Trophoblast cell (in vitro differentiated cells and primary cell): ENCODE measurements around the gene TGFBR3L.

Source experiments
- DNase-seq, 2 donors: peaks; one replicate each; pipeline ENCODE4 v3.0.0-alpha.2; 2016
- H2AFZ ChIP-seq: 2 replicates; pipeline ENCODE4 v1.6.1; 2013; ENCODE audit warnings: low read length, moderate library complexity, mild to moderate bottlenecking; ENCODE audit not compliant: insufficient read depth, poor library complexity
- H2AK5ac ChIP-seq: 2 replicates; pipeline ENCODE4 v1.6.1; 2013; ENCODE audit warnings: mild to moderate bottlenecking, low read length
- H2BK120ac ChIP-seq: 2 replicates; pipeline ENCODE4 v1.6.1; 2013; ENCODE audit warnings: low read length, mild to moderate bottlenecking, moderate library complexity; ENCODE audit not compliant: insufficient read depth, poor library complexity
- H2BK12ac ChIP-seq: 2 replicates; pipeline ENCODE4 v1.6.1; 2013; ENCODE audit warnings: mild to moderate bottlenecking, low read length, moderate library complexity
- H2BK5ac ChIP-seq: 2 replicates; pipeline ENCODE4 v1.6.1; 2013; ENCODE audit warnings: low read length, low read depth, moderate library complexity, mild to moderate bottlenecking; ENCODE audit not compliant: poor library complexity
- H3K14ac ChIP-seq: 2 replicates; pipeline ENCODE4 v1.6.1; 2013; ENCODE audit warnings: mild to moderate bottlenecking, low read length
- H3K18ac ChIP-seq: 2 replicates; pipeline ENCODE4 v1.6.1; 2013; ENCODE audit warnings: mild to moderate bottlenecking, low read length
- H3K23ac ChIP-seq: 2 replicates; pipeline ENCODE4 v1.6.1; 2013; ENCODE audit warnings: low read length
- H3K27ac ChIP-seq: 2 replicates; pipeline ENCODE4 v1.5.1; 2013; ENCODE audit warnings: low read depth, mild to moderate bottlenecking, inconsistent platforms, low read length, moderate library complexity
- H3K27me3 ChIP-seq: 2 replicates; pipeline ENCODE4 v1.6.1; 2013; ENCODE audit warnings: inconsistent platforms, mild to moderate bottlenecking, low read length, moderate library complexity; ENCODE audit not compliant: insufficient read depth
- H3K36me3 ChIP-seq, 2 experiments: 1 replicate in 1 of 2; 2 replicates in 1 of 2; pipeline ENCODE4 v1.6.1; 2013; ENCODE audit warnings: low read length in 2 of 2, mild to moderate bottlenecking in 2 of 2, moderate library complexity in 1 of 2; ENCODE audit not compliant: insufficient read depth in 2 of 2, control insufficient read depth in 1 of 2
- H3K4ac ChIP-seq: 2 replicates; pipeline ENCODE4 v1.6.1; 2013; ENCODE audit warnings: low read depth, mild to moderate bottlenecking, low read length, moderate library complexity
- H3K4me1 ChIP-seq, 2 experiments: 1 replicate in 1 of 2; 2 replicates in 1 of 2; pipeline ENCODE4 v1.6.1; 2013; ENCODE audit warnings: low read length in 2 of 2, mild to moderate bottlenecking in 2 of 2, moderate library complexity in 1 of 2; ENCODE audit not compliant: insufficient read depth in 2 of 2, control insufficient read depth in 1 of 2
- H3K4me2 ChIP-seq: 2 replicates; pipeline ENCODE4 v1.6.1; 2013; ENCODE audit warnings: inconsistent platforms, mild to moderate bottlenecking, low read length, moderate library complexity
- H3K4me3 ChIP-seq: 2 replicates; pipeline ENCODE4 v1.5.1; 2013; ENCODE audit warnings: mild to moderate bottlenecking, low read depth, low read length, inconsistent platforms
- H3K79me1 ChIP-seq: one replicate; pipeline ENCODE4 v1.6.1; 2013; ENCODE audit warnings: low read length
- H3K79me2 ChIP-seq: 2 replicates; pipeline ENCODE4 v1.6.1; 2013; ENCODE audit warnings: low read length, mild to moderate bottlenecking; ENCODE audit not compliant: control insufficient read depth, insufficient read depth, poor library complexity
- H3K9ac ChIP-seq: 2 replicates; pipeline ENCODE4 v1.6.1; 2013; ENCODE audit warnings: mild to moderate bottlenecking, low read length
- H3K9me3 ChIP-seq: 2 replicates; pipeline ENCODE4 v1.6.1; 2013; ENCODE audit warnings: low read depth, mild to moderate bottlenecking, control low read depth, inconsistent platforms, low read length; ENCODE audit not compliant: insufficient read depth
- H4K12ac ChIP-seq: 2 replicates; pipeline ENCODE4 v1.6.1; 2013; ENCODE audit warnings: low read depth, mild to moderate bottlenecking, low read length, moderate library complexity
- H4K8ac ChIP-seq: 2 replicates; pipeline ENCODE4 v1.6.1; 2013; ENCODE audit warnings: low read depth, mild to moderate bottlenecking, low read length, moderate library complexity
- H4K91ac ChIP-seq: one replicate; pipeline ENCODE4 v1.6.1; 2013; ENCODE audit warnings: low read depth, mild to moderate bottlenecking, low read length, moderate library complexity
- WGBS: extraction: QIAGEN DNeasy Blood & Tissue Kit; methylation state at CpG from one replicate; pipeline ENCODE4 v1.1.7; 2013; ENCODE audit warnings: missing lambda C conversion rate; ENCODE audit not compliant: insufficient read length, insufficient coverage; ENCODE audit errors: extremely low coverage; 5-methylcytosine and 5-hydroxymethylcytosine counted together

TGFBR3L gene

GRCh38 chr19:7924651-7925170 lies 10.1 kb downstream of the TGFBR3L start:
- H3K79me1 ChIP-seq = peaks cover 4% of the 10 kb centered on the region
- H2AFZ ChIP-seq = no peak overlapping the region
- no peak overlapping the region for H2BK5ac ChIP-seq
- H3K4me3 ChIP-seq = no peak overlapping the region
- H3K23ac ChIP-seq = no peak overlapping the region
- peaks cover 2% of the 10 kb centered on the region for H3K79me2 ChIP-seq
- no peak overlapping the region for H4K91ac ChIP-seq
- H3K4ac ChIP-seq = no peak overlapping the region
- H3K9ac ChIP-seq = no peak overlapping the region
- no peak for DNase-seq
- no peaks in the 10 kb centered on the region for H3K9me3 ChIP-seq
- H3K14ac ChIP-seq = no peak overlapping the region
- H3K4me2 ChIP-seq = peak overlapping the region; percentile 63
- H4K12ac ChIP-seq = no peak overlapping the region
- H4K8ac ChIP-seq = peak overlapping the region; percentile 21
- H3K18ac ChIP-seq = peak overlapping the region; percentile 10
- no peak overlapping the region for H3K27ac ChIP-seq
- H2BK120ac ChIP-seq = no peak overlapping the region
- H3K4me1 ChIP-seq = peaks cover 10 to 17% of the 10 kb centered on the region in 2 experiments
- WGBS = no CpG with 5 or more reads among the region's 34 CpGs
- no peaks in the 10 kb centered on the region for H3K27me3 ChIP-seq
- peaks cover 24 to 25% of the 10 kb centered on the region in 2 experiments for H3K36me3 ChIP-seq
- H2AK5ac ChIP-seq = no peak overlapping the region
- no peak overlapping the region for H2BK12ac ChIP-seq

GRCh38 chr19:7925171-7925851 lies 10.7 kb downstream of the TGFBR3L start:
- H3K4me1 ChIP-seq = peaks cover 8 to 15% of the 10 kb centered on the region in 2 experiments
- peak overlapping the region; percentile 40 for H2AFZ ChIP-seq

GRCh38 chr19:7926021-7926726 lies 11.5 kb downstream of the TGFBR3L start, which contains the start of gene CTXN1:
TSS of gene CTXN1 (minus strand) at chr19:7926135. CDS start at chr19:7925538, 597 bp downstream.
- peak within 1 kb of the TSS; percentile 40 for H2AFZ ChIP-seq
- peak within 1 kb of the TSS; percentile 79 for H4K91ac ChIP-seq
- peak within 1 kb of the TSS; percentile 49 for H3K14ac ChIP-seq
- no peak within 1 kb of the TSS for H2BK120ac ChIP-seq
- H2BK5ac ChIP-seq = no peak within 1 kb of the TSS
- H3K79me1 ChIP-seq = peaks cover 2% of the 10 kb centered on the region
- H3K4me3 ChIP-seq = peak within 1 kb of the TSS; percentile 72
- peak in 1 of 2 donors; percentile 68 for DNase-seq
- peak within 1 kb of the TSS; percentile 12 for H2BK12ac ChIP-seq
- no peaks in the 10 kb centered on the region for H3K9me3 ChIP-seq
- H3K9ac ChIP-seq = peak within 1 kb of the TSS; percentile 65
- peak within 1 kb of the TSS; percentile 87 for H3K4me2 ChIP-seq
- peak within 1 kb of the TSS; percentile 33 for H4K12ac ChIP-seq
- H3K4ac ChIP-seq = peak within 1 kb of the TSS; percentile 18
- H2AK5ac ChIP-seq = peak within 1 kb of the TSS; percentile 39
- H3K27ac ChIP-seq = no peak within 1 kb of the TSS
- peaks cover 33 to 34% of the 10 kb centered on the region in 2 experiments for H3K36me3 ChIP-seq
- H3K23ac ChIP-seq = no peak within 1 kb of the TSS
- H3K79me2 ChIP-seq = no peaks in the 10 kb centered on the region
- H3K18ac ChIP-seq = peak within 1 kb of the TSS; percentile 54
- no CpG with 5 or more reads among the region's 65 CpGs for WGBS
- H3K4me1 ChIP-seq = peaks cover 8 to 11% of the 10 kb centered on the region in 2 experiments
- peak within 1 kb of the TSS; percentile 79 for H4K8ac ChIP-seq
- no peaks in the 10 kb centered on the region for H3K27me3 ChIP-seq

More at GRCh38 chr19:7925171-7925851, 10.7 kb downstream of the TGFBR3L start:
- Histone ChIP-seq H3K36me3 (peaks cover 26% of the 10 kb centered on the region in 2 experiments), H3K79me1 (peaks cover 3% of the 10 kb centered on the region), H3K9ac (peak overlapping the region; percentile 65), H3K27me3 (no peaks in the 10 kb centered on the region), H2BK5ac (no peak overlapping the region), H3K9me3 (no peaks in the 10 kb centered on the region), H4K12ac (no peak overlapping the region), H3K27ac (no peak overlapping the region), H3K23ac (no peak overlapping the region), H3K79me2 (peaks cover under 1% of the 10 kb centered on the region), H4K91ac (no peak overlapping the region), H4K8ac (peak overlapping the region; percentile 12), H3K14ac (peak overlapping the region; percentile 14), H2BK12ac (no peak overlapping the region), H3K4ac (peak overlapping the region; percentile 18), H3K4me3 (peak overlapping the region; percentile 72), H2AK5ac (no peak overlapping the region), H3K4me2 (peak overlapping the region; percentile 63), H3K18ac (peak overlapping the region; percentile 54), H2BK120ac (no peak overlapping the region)
- DNase-seq = peak; percentile 35 to 73
- WGBS = no CpG with 5 or more reads among the region's 98 CpGs

GRCh38 chr19:7926727-7927604 lies 12.3 kb downstream of the TGFBR3L start:
- Histone ChIP-seq H3K27me3 (no peaks in the 10 kb centered on the region), H2AK5ac (no peak overlapping the region), H3K9ac (no peak overlapping the region), H4K91ac (no peak overlapping the region), H3K4me1 (peaks cover 8 to 11% of the 10 kb centered on the region in 2 experiments), H2BK12ac (no peak overlapping the region), H3K4ac (no peak overlapping the region), H3K23ac (no peak overlapping the region), H2AFZ (no peak overlapping the region), H3K14ac (no peak overlapping the region), H3K4me2 (no peak overlapping the region), H3K18ac (no peak overlapping the region), H3K4me3 (no peak overlapping the region), H3K36me3 (peaks cover 37 to 38% of the 10 kb centered on the region in 2 experiments), H3K27ac (no peak overlapping the region), H3K9me3 (no peaks in the 10 kb centered on the region), H2BK120ac (no peak overlapping the region), H3K79me2 (no peaks in the 10 kb centered on the region), H2BK5ac (no peak overlapping the region), H4K12ac (no peak overlapping the region), H4K8ac (no peak overlapping the region), H3K79me1 (peaks cover 2% of the 10 kb centered on the region)
- DNase-seq = no peak
- no CpG with 5 or more reads among the region's 32 CpGs for WGBS
